ENCODE measurements around the gene ZBTB45. TPM values are rescaled to one million over a fixed set of nuclear protein-coding genes. Genes with fewer than 3 reads are reported as not detected.

Gene ZBTB45
- total RNA-seq (10 to 100 TPM in 5 of 10 donors, 1 to 10 TPM in 5; 7.7 to 13.3 (median 9.7) TPM), polyA plus RNA-seq (1 to 10 TPM; 7.1 to 8.7 TPM)
- long read RNA-seq, donor 1, partial matches to known transcripts, result 7 of 7 reads
- long read RNA-seq, donor 1, other reads (novel, unspliced or antisense), result 0 of 7 reads
- long read RNA-seq, donor 2, partial matches to known transcripts, result 3 of 5 reads
- long read RNA-seq, donor 2, other reads (novel, unspliced or antisense), result 0 of 5 reads
- long read RNA-seq, donor 3, partial matches to known transcripts, result 0 of 1 reads
- long read RNA-seq, donor 3, other reads (novel, unspliced or antisense), result 1 of 1 reads

GRCh38 chr19:58519355-58520256 is at the start of gene ZBTB45:
Gene ZBTB45 (minus strand): TSS chr19:58519810. CDS start chr19:58517673, 2,137 bp downstream.
- intact Hi-C loops (cut with DNase I), result loop anchor here in 3 of 10 donors (1.0 to 2.0 kb wide), 4 partner anchors 20 to 56 kb away; partner anchors contain the start of gene TRIM28 (in 2 of the 3)
- peaks cover 0 to 24% (median 16%) of the 10 kb centered on the region in 9 donors for H3K36me3 ChIP-seq
- DNase-seq (peak; percentile 88 to 93), ATAC-seq (peak; percentile 89 to 96 (median 93))
- H3K27ac ChIP-seq, result peak within 1 kb of the TSS; percentile 71 to 98 (median 94)
- H3K9me3 ChIP-seq, result no peaks in the 10 kb centered on the region
- 1% methylated on average over 84 to 87 of the region's 87 CpGs for WGBS, 2 donors
- no peaks in the 10 kb centered on the region for H3K27me3 ChIP-seq
- peak within 1 kb of the TSS; percentile 56 to 98 (median 82) for H3K4me3 ChIP-seq
- TF ChIP-seq CTCF (IDR thresholded peaks at IDR 0.05), result peak; percentile 42 to 78 (median 59)
- H3K4me1 ChIP-seq, result peaks cover 11 to 54% (median 39%) of the 10 kb centered on the region in 9 donors

- H3K36me3 ChIP-seq, result peaks cover 0 to 56% (median 9%) of the 10 kb centered on the region in 9 donors
- intact Hi-C loops (cut with DNase I), result no loop called here
- DNase-seq, result no peak
- H3K4me3 ChIP-seq, result no peak overlapping the region
- TF ChIP-seq CTCF (IDR thresholded peaks at IDR 0.05), result no peak
- no peak for ATAC-seq
- H3K9me3 ChIP-seq, result no peaks in the 10 kb centered on the region
- peaks cover 0 to 18% (median 10%) of the 10 kb centered on the region in 9 donors for H3K4me1 ChIP-seq
- no peak overlapping the region for H3K27ac ChIP-seq
- WGBS, 2 donors, result 90 to 93% methylated on average over 4 of the region's 4 CpGs
- no peaks in the 10 kb centered on the region for H3K27me3 ChIP-seq
Measured at GRCh38 chr19:58568453-58569130, 49.0 kb upstream of the ZBTB45 start.

- 95 to 97% methylated on average over 5 of the region's 5 CpGs for WGBS, 2 donors
- intact Hi-C loops (cut with DNase I), result no loop called here
- Histone ChIP-seq H3K36me3 (peaks cover 0 to 56% (median 9%) of the 10 kb centered on the region in 9 donors), H3K27me3 (peaks cover 0 to 15% (median 0%) of the 10 kb centered on the region in 7 donors), H3K27ac (no peak overlapping the region), H3K4me3 (no peak overlapping the region), H3K4me1 (peaks cover 11 to 29% (median 20%) of the 10 kb centered on the region in 9 donors), H3K9me3 (no peaks in the 10 kb centered on the region)
- ATAC-seq (no peak), DNase-seq (no peak)
- TF ChIP-seq CTCF (IDR thresholded peaks at IDR 0.05), result no peak
Measured at GRCh38 chr19:58566989-58567388, 47.4 kb upstream of the ZBTB45 start.

- 68 to 73% methylated on average over 6 of the region's 6 CpGs for WGBS, 2 donors
- peaks cover 0 to 25% (median 4%) of the 10 kb centered on the region in 9 donors for H3K36me3 ChIP-seq
- intact Hi-C loops (cut with DNase I), result no loop called here
- no peaks in the 10 kb centered on the region for H3K9me3 ChIP-seq
- no peak for TF ChIP-seq CTCF (IDR thresholded peaks at IDR 0.05)
- H3K4me3 ChIP-seq, result no peak overlapping the region
- H3K27ac ChIP-seq, result no peak overlapping the region
- ATAC-seq (no peak), DNase-seq (no peak)
- peaks cover 16 to 44% (median 32%) of the 10 kb centered on the region in 9 donors for H3K4me1 ChIP-seq
- peaks cover 0 to 24% (median 0%) of the 10 kb centered on the region in 7 donors for H3K27me3 ChIP-seq
Measured at GRCh38 chr19:58563823-58564222, 44.2 kb upstream of the ZBTB45 start.

Data from heart right ventricle (tissue), 16 donors.